SU-DHL-6 (cell line): Measurements from ENCODE around the gene C3.

Experiments used
- CTCF ChIP-seq: fragments of 200-600 bp; sonication (generic); IDR thresholded peaks from one replicate; pipeline ENCODE4 v1.5.1; 2017; ENCODE audit warnings: antibody characterized with exemption, mild to moderate bottlenecking, low read length, moderate library complexity; ENCODE audit not compliant: insufficient read depth, poor library complexity, severe bottlenecking
- EZH2phosphoT487 ChIP-seq: fragments of 200-600 bp; sonication (generic), shearing (Covaris generic); conservative IDR thresholded peaks from 2 replicates; pipeline ENCODE4 v1.6.1; 2018; ENCODE audit warnings: mild to moderate bottlenecking, antibody characterized with exemption, low read length, moderate library complexity, mixed read lengths

DNA sequence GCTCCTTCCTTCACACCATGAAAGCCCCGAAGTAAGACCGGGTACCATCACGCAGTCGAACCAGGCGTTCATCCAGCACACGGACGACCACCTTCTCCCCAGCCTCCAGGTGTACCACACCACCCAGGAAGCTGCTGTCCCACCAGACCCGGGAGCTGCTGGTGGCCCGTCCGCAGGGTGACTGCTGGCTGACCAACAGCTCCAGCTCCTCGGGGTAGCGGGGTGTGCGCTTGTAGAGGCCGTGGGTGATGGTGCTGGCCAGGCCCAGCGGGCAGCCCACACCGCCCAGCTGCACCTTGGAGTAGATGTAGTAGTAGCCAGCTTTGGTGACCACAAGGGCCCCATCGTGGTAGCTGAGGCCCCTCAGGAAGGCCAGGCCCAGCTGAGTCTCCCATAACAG lies 55.5 kb downstream of the C3 start:
- TF ChIP-seq CTCF (no peak), EZH2phosphoT487 (no peak)
